ENCODE data around the gene ATP1B1.

GRCh38 chr1:169155675-169156074 is 49.2 kb downstream of the ATP1B1 start:
- TF ChIP-seq CTCF (IDR thresholded peaks at IDR 0.05; ENCODE audit: low read depth, low read length, poor library complexity, severe bottlenecking) (no peak), EZH2phosphoT487 (IDR thresholded peaks at IDR 0.05; ENCODE audit: borderline replicate concordance, low read length) (no peak)

Measured in DOHH2 (cell line).